GM06990 (cell line): ENCODE results near the gene DCAF11.

Source experiments
- DNase-seq: peaks from one replicate; pipeline ENCODE4 v3.0.0-alpha.2; 2011; ENCODE audit not compliant: insufficient read length; ENCODE audit errors: extremely low read depth
- H3K27me3 ChIP-seq: replicated peaks from 2 replicates; pipeline ENCODE4 v1.6.0; 2011; ENCODE audit warnings: low read length; ENCODE audit not compliant: control insufficient read depth, insufficient read depth
- H3K36me3 ChIP-seq: 2 replicates; pipeline ENCODE4 v1.5.1; 2011; ENCODE audit warnings: low read length; ENCODE audit not compliant: control insufficient read depth, insufficient read depth
- H3K4me3 ChIP-seq: replicated peaks from 2 replicates; pipeline ENCODE4 v1.5.1; 2011; ENCODE audit warnings: low read depth, mild to moderate bottlenecking, control low read depth, low read length
- TF ChIP-seq, protein P1 (sequence below): IDR thresholded peaks from 2 replicates; pipeline ENCODE4 v1.5.1; 2011; ENCODE audit warnings: low read length, control low read depth, mild to moderate bottlenecking, inconsistent platforms; ENCODE audit not compliant: insufficient read depth, poor library complexity, severe bottlenecking

The DCAF11 gene

GRCh38 chr14:24150061-24150460, 35.5 kb downstream of the DCAF11 start:
- Histone ChIP-seq H3K4me3 (no peak overlapping the region), H3K36me3 (peaks cover 31% of the 10 kb centered on the region), H3K27me3 (no peaks in the 10 kb centered on the region)
- DNase-seq: no peak
- TF ChIP-seq, protein P1, sequence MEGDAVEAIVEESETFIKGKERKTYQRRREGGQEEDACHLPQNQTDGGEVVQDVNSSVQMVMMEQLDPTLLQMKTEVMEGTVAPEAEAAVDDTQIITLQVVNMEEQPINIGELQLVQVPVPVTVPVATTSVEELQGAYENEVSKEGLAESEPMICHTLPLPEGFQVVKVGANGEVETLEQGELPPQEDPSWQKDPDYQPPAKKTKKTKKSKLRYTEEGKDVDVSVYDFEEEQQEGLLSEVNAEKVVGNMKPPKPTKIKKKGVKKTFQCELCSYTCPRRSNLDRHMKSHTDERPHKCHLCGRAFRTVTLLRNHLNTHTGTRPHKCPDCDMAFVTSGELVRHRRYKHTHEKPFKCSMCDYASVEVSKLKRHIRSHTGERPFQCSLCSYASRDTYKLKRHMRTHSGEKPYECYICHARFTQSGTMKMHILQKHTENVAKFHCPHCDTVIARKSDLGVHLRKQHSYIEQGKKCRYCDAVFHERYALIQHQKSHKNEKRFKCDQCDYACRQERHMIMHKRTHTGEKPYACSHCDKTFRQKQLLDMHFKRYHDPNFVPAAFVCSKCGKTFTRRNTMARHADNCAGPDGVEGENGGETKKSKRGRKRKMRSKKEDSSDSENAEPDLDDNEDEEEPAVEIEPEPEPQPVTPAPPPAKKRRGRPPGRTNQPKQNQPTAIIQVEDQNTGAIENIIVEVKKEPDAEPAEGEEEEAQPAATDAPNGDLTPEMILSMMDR: no peak

DNA sequence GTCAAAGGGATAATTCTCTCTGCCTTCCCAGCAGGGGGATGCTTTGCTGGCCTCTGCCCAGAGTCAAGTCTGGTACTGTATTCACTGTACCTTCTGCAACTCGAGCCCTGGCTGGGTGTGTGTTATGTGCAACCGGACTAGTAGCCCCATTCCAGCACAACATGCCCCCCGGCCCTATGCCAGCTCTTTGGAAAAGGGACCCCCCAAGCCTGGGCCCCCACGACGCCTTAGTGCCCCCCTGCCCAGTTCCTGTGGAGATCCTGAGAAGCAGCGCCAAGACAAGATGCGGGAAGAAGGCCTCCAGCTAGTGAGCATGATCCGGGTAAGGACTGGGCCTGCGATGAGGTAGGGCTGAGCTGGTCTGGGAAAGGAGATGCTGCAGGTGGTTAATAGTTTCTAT, 36.0 kb downstream of the DCAF11 start:
- Histone ChIP-seq H3K27me3 (no peaks in the 10 kb centered on the region), H3K4me3 (no peak overlapping the region), H3K36me3 (peaks cover 32% of the 10 kb centered on the region)
- no peak for DNase-seq
- TF ChIP-seq, protein P1: no peak

GRCh38 chr14:24150993-24151392, 36.4 kb downstream of the DCAF11 start:
- DNase-seq: no peak
- no peak overlapping the region for H3K4me3 ChIP-seq
- TF ChIP-seq, protein P1: no peak
- H3K36me3 ChIP-seq: peaks cover 33% of the 10 kb centered on the region
- H3K27me3 ChIP-seq: no peaks in the 10 kb centered on the region

DNA sequence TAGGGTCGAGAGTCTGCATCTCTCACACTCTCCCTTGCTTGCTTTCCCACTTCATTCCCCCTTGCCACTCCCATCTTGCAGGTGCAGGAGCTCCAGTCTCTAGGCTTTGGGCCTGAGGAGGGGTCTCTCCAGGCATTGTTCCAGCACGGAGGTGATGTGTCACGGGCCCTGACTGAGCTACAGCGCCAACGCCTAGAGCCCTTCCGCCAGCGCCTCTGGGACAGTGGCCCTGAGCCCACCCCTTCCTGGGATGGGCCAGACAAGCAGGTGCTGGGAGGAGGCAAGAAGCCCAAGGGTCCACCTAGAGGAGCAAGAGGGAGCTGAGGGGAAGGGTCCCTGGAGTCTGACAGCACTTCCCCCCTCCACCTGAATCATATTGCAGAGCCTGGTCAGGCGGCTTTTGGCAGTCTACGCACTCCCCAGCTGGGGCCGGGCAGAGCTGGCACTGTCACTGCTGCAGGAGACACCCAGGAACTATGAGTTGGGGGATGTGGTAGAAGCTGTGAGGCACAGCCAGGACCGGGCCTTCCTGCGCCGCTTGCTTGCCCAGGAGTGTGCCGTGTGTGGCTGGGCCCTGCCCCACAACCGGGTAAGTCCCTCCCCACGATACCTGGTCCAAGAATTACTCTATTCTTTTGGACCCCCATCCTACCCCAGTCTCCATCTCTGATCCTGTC, 37.0 kb downstream of the DCAF11 start:
- TF ChIP-seq, protein P1: no peak

GRCh38 chr14:24155100-24155499, 40.5 kb downstream of the DCAF11 start:
- H3K36me3 ChIP-seq: peaks cover 51% of the 10 kb centered on the region
- DNase-seq: no peak
- no peak overlapping the region for H3K4me3 ChIP-seq
- TF ChIP-seq, protein P1: no peak
- H3K27me3 ChIP-seq: no peaks in the 10 kb centered on the region

More for the DNA sequence above, 37.0 kb downstream of the DCAF11 start:
- Histone ChIP-seq H3K36me3 (peaks cover 36% of the 10 kb centered on the region), H3K27me3 (no peaks in the 10 kb centered on the region), H3K4me3 (no peak overlapping the region)
- DNase-seq: no peak

DNA sequence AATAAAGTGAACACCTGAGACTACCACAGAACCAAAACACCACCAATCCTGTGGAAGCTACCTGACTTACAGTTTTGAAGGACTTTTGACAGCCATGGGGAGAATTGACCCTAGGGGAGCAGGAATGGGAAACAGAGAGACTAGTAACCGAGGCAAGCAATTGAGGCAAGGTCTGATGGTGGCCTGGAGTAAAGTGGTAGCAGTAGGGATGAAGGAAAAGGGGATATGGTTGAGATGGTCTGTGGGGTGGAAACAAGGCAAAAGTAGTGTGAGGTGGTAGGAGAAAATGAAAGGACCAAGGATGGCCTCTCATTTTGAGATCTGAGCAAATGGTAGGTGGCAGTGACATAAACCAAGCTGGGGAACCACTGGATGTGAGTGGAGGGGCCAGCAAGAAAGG, 42.3 kb downstream of the DCAF11 start:
- no peak for DNase-seq
- Histone ChIP-seq H3K36me3 (peaks cover 37% of the 10 kb centered on the region), H3K4me3 (no peak overlapping the region), H3K27me3 (no peaks in the 10 kb centered on the region)
- TF ChIP-seq, protein P1: no peak
